SK-N-SH (cell line): ENCODE data around the gene PIEZO2.

Experiments
- EZH2phosphoT487 ChIP-seq: fragments of 200-600 bp; sonication (generic); IDR thresholded peaks from 2 replicates; pipeline ENCODE4 v1.6.1; 2017; ENCODE audit warnings: low read depth, mixed run types, mild to moderate bottlenecking, antibody characterized with exemption, moderate library complexity, borderline replicate concordance
- TF ChIP-seq, protein P1 (sequence below): fragments of 200-600 bp; sonication (generic); IDR thresholded peaks from 2 replicates; pipeline ENCODE4 v1.6.1; 2017; ENCODE audit warnings: antibody characterized with exemption, mild to moderate bottlenecking, moderate library complexity
- TF ChIP-seq, protein P2 (sequence below): IDR thresholded peaks from 2 replicates; pipeline ENCODE4 v1.4.0; 2012; ENCODE audit warnings: low read depth, borderline replicate concordance

- no peak for TF ChIP-seq EZH2phosphoT487
- TF ChIP-seq, protein P1, sequence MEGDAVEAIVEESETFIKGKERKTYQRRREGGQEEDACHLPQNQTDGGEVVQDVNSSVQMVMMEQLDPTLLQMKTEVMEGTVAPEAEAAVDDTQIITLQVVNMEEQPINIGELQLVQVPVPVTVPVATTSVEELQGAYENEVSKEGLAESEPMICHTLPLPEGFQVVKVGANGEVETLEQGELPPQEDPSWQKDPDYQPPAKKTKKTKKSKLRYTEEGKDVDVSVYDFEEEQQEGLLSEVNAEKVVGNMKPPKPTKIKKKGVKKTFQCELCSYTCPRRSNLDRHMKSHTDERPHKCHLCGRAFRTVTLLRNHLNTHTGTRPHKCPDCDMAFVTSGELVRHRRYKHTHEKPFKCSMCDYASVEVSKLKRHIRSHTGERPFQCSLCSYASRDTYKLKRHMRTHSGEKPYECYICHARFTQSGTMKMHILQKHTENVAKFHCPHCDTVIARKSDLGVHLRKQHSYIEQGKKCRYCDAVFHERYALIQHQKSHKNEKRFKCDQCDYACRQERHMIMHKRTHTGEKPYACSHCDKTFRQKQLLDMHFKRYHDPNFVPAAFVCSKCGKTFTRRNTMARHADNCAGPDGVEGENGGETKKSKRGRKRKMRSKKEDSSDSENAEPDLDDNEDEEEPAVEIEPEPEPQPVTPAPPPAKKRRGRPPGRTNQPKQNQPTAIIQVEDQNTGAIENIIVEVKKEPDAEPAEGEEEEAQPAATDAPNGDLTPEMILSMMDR, result no peak
- TF ChIP-seq, protein P2, sequence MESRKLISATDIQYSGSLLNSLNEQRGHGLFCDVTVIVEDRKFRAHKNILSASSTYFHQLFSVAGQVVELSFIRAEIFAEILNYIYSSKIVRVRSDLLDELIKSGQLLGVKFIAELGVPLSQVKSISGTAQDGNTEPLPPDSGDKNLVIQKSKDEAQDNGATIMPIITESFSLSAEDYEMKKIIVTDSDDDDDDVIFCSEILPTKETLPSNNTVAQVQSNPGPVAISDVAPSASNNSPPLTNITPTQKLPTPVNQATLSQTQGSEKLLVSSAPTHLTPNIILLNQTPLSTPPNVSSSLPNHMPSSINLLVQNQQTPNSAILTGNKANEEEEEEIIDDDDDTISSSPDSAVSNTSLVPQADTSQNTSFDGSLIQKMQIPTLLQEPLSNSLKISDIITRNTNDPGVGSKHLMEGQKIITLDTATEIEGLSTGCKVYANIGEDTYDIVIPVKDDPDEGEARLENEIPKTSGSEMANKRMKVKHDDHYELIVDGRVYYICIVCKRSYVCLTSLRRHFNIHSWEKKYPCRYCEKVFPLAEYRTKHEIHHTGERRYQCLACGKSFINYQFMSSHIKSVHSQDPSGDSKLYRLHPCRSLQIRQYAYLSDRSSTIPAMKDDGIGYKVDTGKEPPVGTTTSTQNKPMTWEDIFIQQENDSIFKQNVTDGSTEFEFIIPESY, result no peak
Observed at GRCh38 chr18:10669441-10670100, 479.8 kb downstream of the PIEZO2 start.
